ENCODE results near the gene NETO1. TPM values are rescaled to one million over a fixed set of nuclear protein-coding genes. Genes with fewer than 3 reads are reported as not detected.

Gene NETO1, protein sequence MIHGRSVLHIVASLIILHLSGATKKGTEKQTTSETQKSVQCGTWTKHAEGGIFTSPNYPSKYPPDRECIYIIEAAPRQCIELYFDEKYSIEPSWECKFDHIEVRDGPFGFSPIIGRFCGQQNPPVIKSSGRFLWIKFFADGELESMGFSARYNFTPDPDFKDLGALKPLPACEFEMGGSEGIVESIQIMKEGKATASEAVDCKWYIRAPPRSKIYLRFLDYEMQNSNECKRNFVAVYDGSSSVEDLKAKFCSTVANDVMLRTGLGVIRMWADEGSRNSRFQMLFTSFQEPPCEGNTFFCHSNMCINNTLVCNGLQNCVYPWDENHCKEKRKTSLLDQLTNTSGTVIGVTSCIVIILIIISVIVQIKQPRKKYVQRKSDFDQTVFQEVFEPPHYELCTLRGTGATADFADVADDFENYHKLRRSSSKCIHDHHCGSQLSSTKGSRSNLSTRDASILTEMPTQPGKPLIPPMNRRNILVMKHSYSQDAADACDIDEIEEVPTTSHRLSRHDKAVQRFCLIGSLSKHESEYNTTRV
- total RNA-seq (2014; rRNA removed; shearing (Covaris generic)) (20.7 and 26.6 TPM in 2 replicates), polyA plus RNA-seq (2016; fragmentation: Nextera tagmentation; extraction: Ambion mirVana) (10.8 and 13.0 TPM in 2 replicates)
- long read RNA-seq, partial matches to known transcripts, result 1 of 2 reads
- long read RNA-seq, other reads (novel, unspliced or antisense), result 1 of 2 reads

DNA sequence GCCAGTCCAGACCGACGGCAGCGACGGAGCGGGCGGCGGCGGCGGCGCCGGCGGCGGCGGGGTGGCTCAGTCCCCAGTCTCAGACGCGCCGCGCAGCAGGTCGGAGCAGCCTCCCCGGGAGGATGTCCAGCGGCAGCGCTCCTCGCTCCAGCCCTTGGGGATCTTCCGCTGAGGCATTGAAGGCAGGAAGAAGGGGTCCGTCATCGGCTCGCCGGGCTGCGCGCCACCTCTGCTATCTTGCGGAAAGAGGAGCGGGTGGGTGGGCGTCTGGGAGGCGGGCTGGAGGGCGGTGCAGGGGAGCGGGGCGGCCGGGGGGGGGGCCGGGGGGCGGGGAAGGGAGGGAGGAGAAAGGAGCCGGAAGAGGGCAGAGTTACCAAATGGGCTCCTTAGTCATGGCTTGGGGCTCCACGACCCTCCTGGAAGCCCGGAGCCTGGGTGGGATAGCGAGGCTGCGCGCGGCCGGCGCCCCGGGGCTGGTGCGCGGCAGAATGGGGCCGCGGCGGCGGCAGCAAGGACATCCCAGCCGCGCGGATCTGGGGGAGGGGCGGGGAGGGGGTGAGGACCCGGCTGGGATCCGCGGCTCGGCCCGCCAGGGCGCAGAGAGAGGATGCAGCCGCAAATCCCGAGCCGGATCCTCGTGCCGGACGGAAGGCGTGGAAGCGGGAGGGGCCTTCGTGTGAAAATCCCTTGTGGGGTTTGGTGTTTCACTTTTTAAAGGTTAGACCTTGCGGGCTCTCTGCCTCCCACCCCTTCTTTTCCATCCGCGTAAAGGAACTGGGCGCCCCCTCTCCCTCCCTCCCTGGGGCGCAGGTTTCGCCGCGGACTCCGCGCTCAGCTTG is at the start of gene NETO1:
Gene NETO1 (minus strand): TSS at position 242 of the 839 bp plus-strand sequence. CDS start 696 bp downstream, outside the sequence.
- H2AFZ ChIP-seq, result peak within 1 kb of the TSS; percentile 99
- H3K4me3 ChIP-seq, result peak within 1 kb of the TSS; percentile 89
- DNase-seq (ENCODE audit: low spot score) (peak; percentile 72), ATAC-seq (peak; percentile 37)
- peak within 1 kb of the TSS; percentile 59; the same call in 1 of the 2 replicates for H3K27ac Mint-ChIP-seq
- peaks cover 26% of the 10 kb centered on the region for H3K4me1 ChIP-seq (ENCODE audit: insufficient read depth)
- TF ChIP-seq REST (IDR thresholded peaks at IDR 0.05; ENCODE audit: unreplicated experiment) (no peak), POLR2AphosphoS5 (IDR thresholded peaks at IDR 0.05; ENCODE audit: low read depth) (0 out of 2 replicates have a peak, but pooled peaks have one; percentile 4), EZH2 (IDR thresholded peaks at IDR 0.05; ENCODE audit: low read depth, unreplicated experiment) (no peak), STAT1 (IDR thresholded peaks at IDR 0.05; ENCODE audit: unreplicated experiment) (no peak), CREB1 (CRISPR knock-in tag; IDR thresholded peaks at IDR 0.05; ENCODE audit: low read depth) (no peak; the same call in 1 of the 2 replicates), ZNF462 (CRISPR knock-in tag; IDR thresholded peaks at IDR 0.05) (no peak), EZH2phosphoT487 (IDR thresholded peaks at IDR 0.05; ENCODE audit: unreplicated experiment) (no peak)
- peak within 1 kb of the TSS; percentile 85 for H3K4me3 Mint-ChIP-seq
- peaks cover 6% of the 10 kb centered on the region; the same call in 1 of the 2 replicates for H3K36me3 ChIP-seq (ENCODE audit: insufficient read depth)
- peaks cover 16% of the 10 kb centered on the region for H3K79me2 ChIP-seq (replicated peaks; ENCODE audit: insufficient read depth)
- H3K9me3 Mint-ChIP-seq, result no peaks in the 10 kb centered on the region
- peaks cover 16% of the 10 kb centered on the region for H3K36me3 Mint-ChIP-seq (ENCODE audit: low read depth)
- no peak within 1 kb of the TSS for H3K27ac ChIP-seq (ENCODE audit: low read depth)
- H3K27me3 ChIP-seq (ENCODE audit: insufficient read depth), result peaks cover 47% of the 10 kb centered on the region
- peaks cover 26% of the 10 kb centered on the region for H3K27me3 Mint-ChIP-seq (ENCODE audit: insufficient read depth, low read depth, poor library complexity)
- no peaks in the 10 kb centered on the region for H3K9me2 ChIP-seq (ENCODE audit: insufficient read depth)
- H3F3A ChIP-seq (replicated peaks; ENCODE audit: low read depth), result no peaks in the 10 kb centered on the region
- peaks cover 30% of the 10 kb centered on the region for H3K4me1 Mint-ChIP-seq
- H4K20me1 ChIP-seq (replicated peaks; ENCODE audit: insufficient read depth), result no peaks in the 10 kb centered on the region
- H3K4me2 ChIP-seq, result peak within 1 kb of the TSS; percentile 98

Data from GM23338 (cell line).